Esophagus muscularis mucosa (tissue), 4 donors: ENCODE data around the gene KIFAP3. TPM values are rescaled to one million over a fixed set of nuclear protein-coding genes. Genes with fewer than 3 reads are reported as not detected.

Experiments used
- DNase-seq: peaks from one replicate; pipeline ENCODE4 v3.0.0-alpha.2; 2017; ENCODE audit errors: extremely low spot score
- H3K27ac ChIP-seq, 4 donors: fragments of 200-600 bp; sonication (generic); replicated peaks in 1 of 4; 1 replicate in 3 of 4; 2 replicates in 1 of 4; pipeline ENCODE4 v1.5.1; 2016 to 2019; ENCODE audit warnings: mild to moderate bottlenecking in 1 of 4
- H3K27me3 ChIP-seq, 4 donors: fragments of 200-600 bp; sonication (generic); one replicate each; pipeline versions ENCODE4 v1.5.1 to v1.6.0; 2016 to 2019
- H3K36me3 ChIP-seq, 4 donors: fragments of 200-600 bp; sonication (generic); one replicate each; pipeline ENCODE4 v1.5.1; 2016 to 2019
- H3K4me1 ChIP-seq, 4 donors: fragments of 200-600 bp; sonication (generic); one replicate each; pipeline ENCODE4 v1.5.1; 2016 to 2019
- H3K4me3 ChIP-seq, 4 donors: fragments of 200-600 bp; sonication (generic); 1 replicate in 2 of 4; 2 replicates in 2 of 4; pipeline ENCODE4 v1.5.1; 2016 to 2019; ENCODE audit warnings: mild to moderate bottlenecking in 4 of 4, moderate library complexity in 1 of 4
- H3K9me3 ChIP-seq, 4 donors: fragments of 200-600 bp; sonication (generic); 1 replicate in 3 of 4; 2 replicates in 1 of 4; pipeline ENCODE4 v1.5.1; 2016 to 2019
- EP300 ChIP-seq: sonication (generic); formaldehyde crosslinking; IDR thresholded peaks from one replicate; pipeline ENCODE4 v1.6.1; 2017; ENCODE audit warnings: antibody characterized with exemption
- POLR2A ChIP-seq: fragments of 450-650 bp; IDR thresholded peaks from one replicate; pipeline ENCODE4 v1.6.1; 2017; ENCODE audit warnings: antibody characterized with exemption, moderate library complexity, mild to moderate bottlenecking, low read depth
- POLR2AphosphoS5 ChIP-seq, 2 donors: sonication (generic); formaldehyde crosslinking; IDR thresholded peaks; one replicate each; pipeline ENCODE4 v1.6.1; 2017; ENCODE audit warnings: antibody characterized with exemption in 2 of 2
- WGBS: methylation state at CpG from one replicate; pipeline ENCODE4 v1.1.5; 2018; 5-methylcytosine and 5-hydroxymethylcytosine counted together
- intact Hi-C: fragments of 100-400 bp; cut with DNase I; formaldehyde crosslinking; loops from one replicate; pipeline ENCODE4 v1.15.1; 2023
- total RNA-seq, 4 donors: library from RNA; depleted of rRNA; stranded (reverse); fragments of >200 nt; gene quantifications; one replicate each; pipeline versions ENCODE4 v1.1.0 to v1.2.1, GENCODE V29; 2016
- TF ChIP-seq, protein P1 (sequence below), 3 experiments: fragments of 200-600 bp in 2 of 3; fragments of 450-650 bp in 1 of 3; sonication (generic) in 2 of 3; IDR thresholded peaks; one replicate each; pipeline ENCODE4 v1.5.1; 2017 to 2019; ENCODE audit warnings: antibody characterized with exemption in 3 of 3, mild to moderate bottlenecking in 2 of 3, moderate library complexity in 1 of 3

The KIFAP3 gene
- total RNA-seq, 4 donors from 2014 or later, result 23.9 to 35.9 (median 30.0) TPM

DNA sequence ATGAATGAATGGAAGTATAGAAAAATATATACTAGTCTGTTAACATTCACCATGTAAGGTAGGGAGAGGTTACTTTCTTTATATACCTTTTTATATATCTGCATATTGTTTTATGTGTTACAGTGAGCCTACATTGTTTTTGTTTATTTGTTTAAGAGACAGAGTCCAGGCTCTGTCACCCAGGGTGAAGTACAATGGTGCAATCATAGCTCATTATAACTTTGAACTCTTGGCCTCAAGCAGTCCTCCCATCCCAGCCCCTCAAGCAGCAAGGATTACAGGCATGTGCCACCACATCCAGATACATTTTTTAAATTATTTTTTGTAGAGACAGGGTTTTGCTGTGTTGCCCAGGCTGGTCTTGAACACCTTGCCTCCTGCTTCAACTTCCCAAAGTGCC lies 173.4 kb downstream of the KIFAP3 start:
- Histone ChIP-seq H3K4me3 (no peak overlapping the region), H3K4me1 (no peaks in the 10 kb centered on the region), H3K36me3 (no peaks in the 10 kb centered on the region), H3K27me3 (peaks cover 0 to 16% (median 1%) of the 10 kb centered on the region in 4 donors), H3K27ac (no peak overlapping the region), H3K9me3 (no peaks in the 10 kb centered on the region)
- intact Hi-C loops, result no loop called here
- TF ChIP-seq POLR2AphosphoS5 (IDR thresholded peaks at IDR 0.05) (no peak), EP300 (no peak), POLR2A (no peak)
- TF ChIP-seq, protein P1, sequence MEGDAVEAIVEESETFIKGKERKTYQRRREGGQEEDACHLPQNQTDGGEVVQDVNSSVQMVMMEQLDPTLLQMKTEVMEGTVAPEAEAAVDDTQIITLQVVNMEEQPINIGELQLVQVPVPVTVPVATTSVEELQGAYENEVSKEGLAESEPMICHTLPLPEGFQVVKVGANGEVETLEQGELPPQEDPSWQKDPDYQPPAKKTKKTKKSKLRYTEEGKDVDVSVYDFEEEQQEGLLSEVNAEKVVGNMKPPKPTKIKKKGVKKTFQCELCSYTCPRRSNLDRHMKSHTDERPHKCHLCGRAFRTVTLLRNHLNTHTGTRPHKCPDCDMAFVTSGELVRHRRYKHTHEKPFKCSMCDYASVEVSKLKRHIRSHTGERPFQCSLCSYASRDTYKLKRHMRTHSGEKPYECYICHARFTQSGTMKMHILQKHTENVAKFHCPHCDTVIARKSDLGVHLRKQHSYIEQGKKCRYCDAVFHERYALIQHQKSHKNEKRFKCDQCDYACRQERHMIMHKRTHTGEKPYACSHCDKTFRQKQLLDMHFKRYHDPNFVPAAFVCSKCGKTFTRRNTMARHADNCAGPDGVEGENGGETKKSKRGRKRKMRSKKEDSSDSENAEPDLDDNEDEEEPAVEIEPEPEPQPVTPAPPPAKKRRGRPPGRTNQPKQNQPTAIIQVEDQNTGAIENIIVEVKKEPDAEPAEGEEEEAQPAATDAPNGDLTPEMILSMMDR (IDR thresholded peaks at IDR 0.05), result no peak
- no peak for DNase-seq

DNA sequence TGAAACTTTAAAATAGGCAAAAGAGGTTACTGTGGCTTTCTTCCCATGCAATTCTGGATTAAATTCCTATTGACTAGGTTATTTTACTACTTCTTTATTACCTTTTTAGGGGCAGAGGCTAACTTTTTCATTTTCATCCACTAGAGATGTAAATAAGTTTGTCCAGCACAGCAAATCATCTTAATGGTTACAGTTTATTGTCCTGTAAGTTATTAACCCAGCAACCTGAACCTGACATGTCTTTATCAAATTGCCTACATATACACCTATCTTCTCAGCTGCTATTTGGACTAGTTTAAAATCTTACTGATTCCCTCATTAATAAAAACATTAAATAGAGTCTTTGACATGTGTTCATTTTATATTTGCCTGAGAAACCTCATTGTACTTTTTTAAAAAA lies 173.9 kb downstream of the KIFAP3 start:
- no peak overlapping the region for H3K27ac ChIP-seq
- H3K4me3 ChIP-seq, result no peak overlapping the region
- TF ChIP-seq POLR2A, result no peak
- TF ChIP-seq EP300, result no peak
- TF ChIP-seq, protein P1 (IDR thresholded peaks at IDR 0.05), result no peak
- TF ChIP-seq POLR2AphosphoS5 (IDR thresholded peaks at IDR 0.05), result no peak
- H3K27me3 ChIP-seq, result peaks cover 0 to 17% (median 1%) of the 10 kb centered on the region in 4 donors
- no peak for DNase-seq
- H3K9me3 ChIP-seq, result no peaks in the 10 kb centered on the region
- intact Hi-C loops, result no loop called here
- no peaks in the 10 kb centered on the region for H3K4me1 ChIP-seq
- no peaks in the 10 kb centered on the region for H3K36me3 ChIP-seq

DNA sequence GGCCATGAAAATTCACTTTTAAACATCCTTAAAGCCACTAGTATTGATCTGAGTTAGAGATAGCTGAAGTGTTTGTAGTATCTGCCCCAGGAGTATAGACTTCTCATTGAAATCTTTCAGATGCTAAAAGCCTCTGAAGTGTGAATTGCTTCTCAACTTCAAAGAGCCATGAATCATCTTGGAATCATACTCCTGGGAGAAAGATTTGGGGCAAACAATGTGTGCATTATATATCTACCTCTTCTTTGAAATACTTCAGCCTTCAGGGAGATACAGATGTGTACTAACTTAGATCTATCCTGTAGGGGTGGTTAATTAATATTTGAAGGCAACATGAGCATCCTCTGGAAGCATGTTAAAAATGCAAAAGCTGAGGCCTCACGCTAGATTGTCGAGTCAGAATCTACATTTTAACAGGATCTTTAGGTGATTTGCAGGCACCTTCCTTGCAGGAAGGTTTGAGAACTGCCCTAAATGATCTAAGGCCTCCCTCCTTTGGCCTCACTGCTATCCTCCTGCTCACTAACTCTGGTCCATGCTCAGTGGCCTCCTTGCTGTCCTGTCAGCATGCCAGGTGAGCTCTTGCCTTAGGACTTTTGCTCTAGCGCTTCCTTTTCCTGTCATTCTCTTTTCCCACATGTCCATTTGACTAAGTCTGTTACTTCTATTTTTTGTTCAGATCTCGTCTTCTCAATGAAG lies 174.8 kb downstream of the KIFAP3 start:
- DNase-seq, result no peak
- Histone ChIP-seq H3K9me3 (no peaks in the 10 kb centered on the region), H3K36me3 (no peaks in the 10 kb centered on the region), H3K27ac (no peak overlapping the region), H3K4me1 (peaks cover 0 to 2% (median 0%) of the 10 kb centered on the region in 4 donors), H3K27me3 (peaks cover 0 to 17% (median 1%) of the 10 kb centered on the region in 4 donors), H3K4me3 (no peak overlapping the region)
- intact Hi-C loops, result no loop called here
- WGBS, result 64% methylated on average over 4 of the region's 4 CpGs
- TF ChIP-seq, protein P1 (IDR thresholded peaks at IDR 0.05), result no peak
- TF ChIP-seq EP300 (no peak), POLR2AphosphoS5 (IDR thresholded peaks at IDR 0.05) (no peak), POLR2A (no peak)

DNA sequence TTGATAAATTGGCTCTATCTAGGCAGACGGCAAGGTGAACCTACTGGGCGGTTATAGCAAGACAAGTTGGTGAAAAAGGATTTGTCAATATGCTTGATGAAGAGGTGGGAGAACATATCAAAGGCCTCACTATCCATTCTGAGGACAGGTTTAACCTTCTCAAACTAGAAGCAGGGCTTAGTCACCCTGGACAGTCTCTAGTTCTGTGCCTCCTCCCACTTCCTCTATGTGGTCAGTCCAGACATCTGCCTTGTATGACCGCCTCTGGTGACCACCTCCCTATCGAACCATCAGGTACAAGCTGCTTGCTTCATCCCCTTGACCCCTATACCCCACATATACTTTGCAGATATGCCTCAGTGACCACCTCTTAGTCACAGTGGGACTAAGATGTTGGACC lies 178.5 kb downstream of the KIFAP3 start:
- no peaks in the 10 kb centered on the region for H3K36me3 ChIP-seq
- intact Hi-C loops, result no loop called here
- no peak for DNase-seq
- 87% methylated on average over 4 of the region's 4 CpGs for WGBS
- H3K27me3 ChIP-seq, result peaks cover 0 to 13% (median 1%) of the 10 kb centered on the region in 4 donors
- no peak overlapping the region for H3K27ac ChIP-seq
- H3K4me1 ChIP-seq, result peaks cover 11 to 25% (median 18%) of the 10 kb centered on the region in 4 donors
- no peaks in the 10 kb centered on the region for H3K9me3 ChIP-seq
- TF ChIP-seq EP300 (no peak), POLR2AphosphoS5 (IDR thresholded peaks at IDR 0.05) (no peak), POLR2A (no peak)
- TF ChIP-seq, protein P1 (IDR thresholded peaks at IDR 0.05), result no peak
- H3K4me3 ChIP-seq, result no peak overlapping the region
